ENCODE measurements around the gene KIF26B.

Gene KIF26B

DNA sequence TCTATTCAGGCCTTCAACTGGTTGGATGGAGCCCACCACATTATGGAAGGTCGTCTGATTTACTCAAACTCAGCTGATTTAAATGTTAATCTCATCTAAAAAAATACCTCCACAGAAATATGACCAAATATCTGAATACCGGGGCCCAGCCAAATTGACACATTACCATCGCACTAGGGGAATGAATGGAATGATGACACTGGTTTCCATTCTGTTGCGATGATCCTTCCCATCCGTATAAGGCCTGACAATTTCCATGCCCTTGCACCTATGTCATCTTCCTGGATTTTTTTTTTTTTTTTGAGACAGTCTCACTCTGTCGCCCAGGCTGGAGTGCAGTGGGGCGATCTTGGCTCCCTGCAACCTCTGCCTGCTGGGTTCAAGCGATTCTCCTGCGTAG is 397.5 kb downstream of the KIF26B start:
- Histone ChIP-seq H3K9me3 (ENCODE audit: insufficient read depth, low read length) (no peaks in the 10 kb centered on the region), H4K20me1 (ENCODE audit: insufficient read depth, low read length) (no peaks in the 10 kb centered on the region), H2AFZ (ENCODE audit: low read depth, low read length) (no peak overlapping the region), H3K4me2 (ENCODE audit: low read length) (no peak overlapping the region), H3K9ac (ENCODE audit: low read length) (no peak overlapping the region), H3K4me3 (ENCODE audit: low read length) (no peak overlapping the region), H3K27me3 (ENCODE audit: low read depth, low read length) (peaks cover 38% of the 10 kb centered on the region), H3K79me2 (ENCODE audit: low read length) (no peaks in the 10 kb centered on the region), H3K27ac (ENCODE audit: low read length) (no peak overlapping the region), H3K4me1 (ENCODE audit: low read length) (no peaks in the 10 kb centered on the region), H3K36me3 (replicated peaks; ENCODE audit: low read depth, low read length) (no peaks in the 10 kb centered on the region)
- TF ChIP-seq EZH2phosphoT487 (IDR thresholded peaks at IDR 0.05; ENCODE audit: low read depth) = no peak
- TF ChIP-seq, protein P1, sequence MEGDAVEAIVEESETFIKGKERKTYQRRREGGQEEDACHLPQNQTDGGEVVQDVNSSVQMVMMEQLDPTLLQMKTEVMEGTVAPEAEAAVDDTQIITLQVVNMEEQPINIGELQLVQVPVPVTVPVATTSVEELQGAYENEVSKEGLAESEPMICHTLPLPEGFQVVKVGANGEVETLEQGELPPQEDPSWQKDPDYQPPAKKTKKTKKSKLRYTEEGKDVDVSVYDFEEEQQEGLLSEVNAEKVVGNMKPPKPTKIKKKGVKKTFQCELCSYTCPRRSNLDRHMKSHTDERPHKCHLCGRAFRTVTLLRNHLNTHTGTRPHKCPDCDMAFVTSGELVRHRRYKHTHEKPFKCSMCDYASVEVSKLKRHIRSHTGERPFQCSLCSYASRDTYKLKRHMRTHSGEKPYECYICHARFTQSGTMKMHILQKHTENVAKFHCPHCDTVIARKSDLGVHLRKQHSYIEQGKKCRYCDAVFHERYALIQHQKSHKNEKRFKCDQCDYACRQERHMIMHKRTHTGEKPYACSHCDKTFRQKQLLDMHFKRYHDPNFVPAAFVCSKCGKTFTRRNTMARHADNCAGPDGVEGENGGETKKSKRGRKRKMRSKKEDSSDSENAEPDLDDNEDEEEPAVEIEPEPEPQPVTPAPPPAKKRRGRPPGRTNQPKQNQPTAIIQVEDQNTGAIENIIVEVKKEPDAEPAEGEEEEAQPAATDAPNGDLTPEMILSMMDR (IDR thresholded peaks at IDR 0.05; ENCODE audit: low read depth, low read length) = no peak

DNA sequence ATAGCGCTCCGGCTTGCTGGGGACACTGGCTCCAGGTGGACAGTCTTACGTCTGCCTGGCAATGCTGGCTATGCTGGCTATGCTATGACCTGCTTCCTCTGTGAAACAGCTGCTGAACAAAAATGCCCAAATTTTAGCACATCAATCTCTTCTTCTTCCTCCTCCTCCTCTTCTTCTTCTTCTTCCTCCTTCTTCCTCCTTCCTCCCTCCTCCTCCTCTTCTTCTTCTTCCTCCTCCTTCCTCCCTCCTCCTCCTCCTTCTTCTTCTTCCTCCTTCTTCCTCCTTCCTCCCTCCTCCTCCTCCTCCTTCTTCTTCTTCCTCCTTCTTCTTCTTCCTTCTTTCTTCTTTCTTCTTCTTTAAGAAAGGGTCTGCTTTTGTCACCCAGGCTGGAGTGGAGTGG is 401.3 kb downstream of the KIF26B start:
- no peak overlapping the region for H3K9ac ChIP-seq (ENCODE audit: low read length)

GRCh38 chr1:245558069-245558468 is 403.3 kb downstream of the KIF26B start:
- Histone ChIP-seq H3K27ac (ENCODE audit: low read length) (no peak overlapping the region), H3K36me3 (replicated peaks; ENCODE audit: low read depth, low read length) (no peaks in the 10 kb centered on the region), H3K4me1 (ENCODE audit: low read length) (peaks cover 22% of the 10 kb centered on the region), H3K9me3 (ENCODE audit: insufficient read depth, low read length) (no peaks in the 10 kb centered on the region), H3K9ac (ENCODE audit: low read length) (no peak overlapping the region), H3K27me3 (ENCODE audit: low read depth, low read length) (peaks cover 22% of the 10 kb centered on the region), H2AFZ (ENCODE audit: low read depth, low read length) (no peak overlapping the region), H3K79me2 (ENCODE audit: low read length) (no peaks in the 10 kb centered on the region), H3K4me2 (ENCODE audit: low read length) (no peak overlapping the region), H4K20me1 (ENCODE audit: insufficient read depth, low read length) (no peaks in the 10 kb centered on the region), H3K4me3 (ENCODE audit: low read length) (no peak overlapping the region)
- TF ChIP-seq EZH2phosphoT487 (IDR thresholded peaks at IDR 0.05; ENCODE audit: low read depth) = no peak
- TF ChIP-seq, protein P1 (IDR thresholded peaks at IDR 0.05; ENCODE audit: low read depth, low read length) = no peak

More for the DNA sequence above, 401.3 kb downstream of the KIF26B start:
- no peaks in the 10 kb centered on the region for H4K20me1 ChIP-seq (ENCODE audit: insufficient read depth, low read length)
- peaks cover 13% of the 10 kb centered on the region for H3K4me1 ChIP-seq (ENCODE audit: low read length)
- no peak overlapping the region for H3K4me3 ChIP-seq (ENCODE audit: low read length)
- H3K27me3 ChIP-seq (ENCODE audit: low read depth, low read length) = peaks cover 22% of the 10 kb centered on the region
- H3K79me2 ChIP-seq (ENCODE audit: low read length) = no peaks in the 10 kb centered on the region
- TF ChIP-seq, protein P1 (IDR thresholded peaks at IDR 0.05; ENCODE audit: low read depth, low read length) = no peak
- no peak for TF ChIP-seq EZH2phosphoT487 (IDR thresholded peaks at IDR 0.05; ENCODE audit: low read depth)
- H3K9me3 ChIP-seq (ENCODE audit: insufficient read depth, low read length) = no peaks in the 10 kb centered on the region
- no peak overlapping the region for H3K27ac ChIP-seq (ENCODE audit: low read length)
- H3K4me2 ChIP-seq (ENCODE audit: low read length) = no peak overlapping the region
- H2AFZ ChIP-seq (ENCODE audit: low read depth, low read length) = no peak overlapping the region
- H3K36me3 ChIP-seq (replicated peaks; ENCODE audit: low read depth, low read length) = no peaks in the 10 kb centered on the region

DNA sequence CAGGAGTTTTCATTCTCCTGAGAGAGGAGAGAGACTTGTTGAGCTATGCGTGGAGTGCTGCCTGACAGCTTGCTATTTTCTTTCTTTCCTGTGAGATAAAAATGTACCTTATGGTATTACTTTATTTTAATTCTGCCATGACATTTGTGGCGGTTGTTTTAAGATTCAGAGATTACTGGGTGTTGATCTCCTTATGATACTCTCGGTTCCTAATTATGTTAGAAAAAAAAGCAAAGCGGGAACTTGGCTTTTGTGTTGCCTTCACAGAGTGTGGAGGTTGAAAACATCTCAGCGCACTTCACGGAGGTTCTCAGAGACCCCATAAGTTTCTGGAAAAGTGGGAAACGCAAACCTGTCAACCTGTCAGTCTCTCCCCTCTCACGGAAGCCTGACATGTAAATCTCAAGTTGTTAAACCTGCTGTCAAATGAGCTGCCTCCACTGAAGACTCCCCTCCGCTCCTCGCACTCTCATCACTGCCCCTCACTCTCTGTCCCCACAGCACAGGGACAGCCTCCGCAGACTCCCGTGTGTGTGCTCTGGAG is 405.6 kb downstream of the KIF26B start:
- no peaks in the 10 kb centered on the region for H3K36me3 ChIP-seq (replicated peaks; ENCODE audit: low read depth, low read length)
- peak overlapping the region; percentile 10; the same call in 1 of the 2 replicates for H3K9ac ChIP-seq (ENCODE audit: low read length)
- no peak overlapping the region for H3K27ac ChIP-seq (ENCODE audit: low read length)
- peak overlapping the region; percentile 51 for H3K4me3 ChIP-seq (ENCODE audit: low read length)
- H3K79me2 ChIP-seq (ENCODE audit: low read length) = no peaks in the 10 kb centered on the region
- peak overlapping the region; percentile 81 for H3K4me2 ChIP-seq (ENCODE audit: low read length)
- peaks cover 22% of the 10 kb centered on the region for H3K4me1 ChIP-seq (ENCODE audit: low read length)
- H3K27me3 ChIP-seq (ENCODE audit: low read depth, low read length) = peaks cover 5% of the 10 kb centered on the region
- H4K20me1 ChIP-seq (ENCODE audit: insufficient read depth, low read length) = no peaks in the 10 kb centered on the region
- H2AFZ ChIP-seq (ENCODE audit: low read depth, low read length) = peak overlapping the region; percentile 56
- H3K9me3 ChIP-seq (ENCODE audit: insufficient read depth, low read length) = no peaks in the 10 kb centered on the region
- no peak for TF ChIP-seq EZH2phosphoT487 (IDR thresholded peaks at IDR 0.05; ENCODE audit: low read depth)
- TF ChIP-seq, protein P1 (IDR thresholded peaks at IDR 0.05; ENCODE audit: low read depth, low read length) = no peak

All from OCI-LY3 (cell line).